Testis (tissue), 2 donors: Measurements from ENCODE around the gene ST6GALNAC6.
A peak's percentile ranks its signal among the peaks of the same experiment; 100 is the strongest.

Experiments used
- CTCF ChIP-seq, 3 experiments: fragments of 450-650 bp in 2 of 3; fragments of 200-600 bp in 1 of 3; sonication (generic) in 1 of 3; IDR thresholded peaks; one replicate each; pipeline ENCODE4 v1.5.1; 2016 to 2019; ENCODE audit warnings: antibody characterized with exemption in 3 of 3, mild to moderate bottlenecking in 2 of 3, moderate library complexity in 1 of 3
- POLR2A ChIP-seq: fragments of 450-650 bp; IDR thresholded peaks from one replicate; pipeline ENCODE4 v1.6.1; 2017; ENCODE audit warnings: antibody characterized with exemption, mild to moderate bottlenecking, moderate library complexity

GRCh38 chr9:127910613-127911205 is 11.3 kb upstream of the ST6GALNAC6 start:
- TF ChIP-seq CTCF (IDR thresholded peaks at IDR 0.05), result peak in 1 of 3 experiments; percentile 21
- TF ChIP-seq POLR2A, result no peak
